H1 (cell line): ENCODE results near the gene CYP2J2. TPM values are rescaled to one million over a fixed set of nuclear protein-coding genes. Genes with fewer than 3 reads are reported as not detected.

Source experiments
- CTCF ChIA-PET: fragments of 300-600 bp; sonication (Branson Sonifier 250); formaldehyde crosslinking; loops from one replicate; lab custom pipeline; 2021; ENCODE audit not compliant: partially characterized antibody; lab: Charles Lee
- POLR2A ChIA-PET: fragments of 300-600 bp; sonication (Branson Sonifier 250); formaldehyde crosslinking; loops from one replicate; lab custom pipeline; 2021; ENCODE audit warnings: inconsistent platforms; ENCODE audit not compliant: partially characterized antibody; lab: Charles Lee
- DNase-seq, 2 experiments: peaks; one replicate each; pipeline versions ENCODE4 v3.0.0 to v3.0.0-alpha.2; 2010 to 2022; ENCODE audit warnings: low spot score in 2 of 2, low read depth in 1 of 2, mixed read lengths in 1 of 2
- FAIRE-seq: peaks from 2 replicates; lab custom pipeline; 2011; peaks lifted over from hg19 to GRCh38; lab: Jason Lieb, UNC
- H2AFZ ChIP-seq: 2 replicates; pipeline ENCODE4 v1.8.1; 2012; ENCODE audit warnings: low read length, inconsistent platforms
- H2AK5ac ChIP-seq: 2 replicates; pipeline ENCODE4 v1.6.1; 2013; ENCODE audit warnings: low read depth, low read length
- H2BK120ac ChIP-seq: replicated peaks from 2 replicates; pipeline ENCODE3; 2013; ENCODE audit warnings: low read depth, low read length, inconsistent platforms
- H2BK12ac ChIP-seq: 2 replicates; pipeline ENCODE4 v1.6.1; 2013; ENCODE audit warnings: low read depth, low read length
- H2BK15ac ChIP-seq: 2 replicates; pipeline ENCODE4 v1.6.1; 2013; ENCODE audit warnings: low read length
- H2BK20ac ChIP-seq: 2 replicates; pipeline ENCODE4 v1.6.1; 2013; ENCODE audit warnings: low read length
- H2BK5ac ChIP-seq: 2 replicates; pipeline ENCODE4 v1.6.1; 2013; ENCODE audit warnings: low read depth, low read length
- H3K14ac ChIP-seq: 2 replicates; pipeline ENCODE4 v1.6.1; 2013; ENCODE audit warnings: inconsistent platforms; ENCODE audit not compliant: insufficient read length
- H3K18ac ChIP-seq: 2 replicates; pipeline ENCODE4 v1.6.1; 2013; ENCODE audit warnings: low read length; ENCODE audit errors: extremely low read depth
- H3K23ac ChIP-seq: 2 replicates; pipeline ENCODE4 v1.6.1; 2013; ENCODE audit warnings: inconsistent platforms; ENCODE audit not compliant: insufficient read length
- H3K23me2 ChIP-seq: 2 replicates; pipeline ENCODE4 v1.6.1; 2013; ENCODE audit warnings: low read depth, low read length
- H3K27ac ChIP-seq: 2 replicates; pipeline ENCODE4 v1.6.1; 2011; ENCODE audit warnings: low read depth, low read length, inconsistent platforms
- H3K27me3 ChIP-seq, 4 experiments: replicated peaks in 1 of 4; 1 replicate in 1 of 4; 2 replicates in 3 of 4; pipeline versions ENCODE4 v1.6.1 to v1.8.1; 2011 to 2013; ENCODE audit warnings: low read length in 3 of 4, mild to moderate bottlenecking in 3 of 4, inconsistent platforms in 2 of 4, mixed read lengths in 2 of 4, moderate library complexity in 1 of 4; ENCODE audit not compliant: control insufficient read depth in 3 of 4, insufficient read depth in 3 of 4; ENCODE audit errors: extremely low read depth in 1 of 4
- H3K36me3 ChIP-seq, 4 experiments: 2 replicates each; pipeline versions ENCODE4 v1.6.1 to v1.8.1; 2011 to 2013; ENCODE audit warnings: mild to moderate bottlenecking in 4 of 4, low read length in 3 of 4, moderate library complexity in 2 of 4, control low read depth in 1 of 4, inconsistent platforms in 1 of 4; ENCODE audit not compliant: insufficient read depth in 4 of 4, control insufficient read depth in 2 of 4
- H3K4ac ChIP-seq: replicated peaks from 2 replicates; pipeline ENCODE3; 2013; ENCODE audit warnings: low read length, low read depth, mixed read lengths, inconsistent platforms; ENCODE audit not compliant: insufficient read length
- H3K4me1 ChIP-seq, 4 experiments: replicated peaks in 1 of 4; 1 replicate in 1 of 4; 2 replicates in 3 of 4; pipeline versions ENCODE4 v1.6.1 to v1.8.1; 2011 to 2013; ENCODE audit warnings: low read length in 3 of 4, inconsistent platforms in 2 of 4, mixed read lengths in 1 of 4; ENCODE audit not compliant: insufficient read depth in 4 of 4, control insufficient read depth in 3 of 4
- H3K4me2 ChIP-seq, 2 experiments: 2 replicates each; pipeline versions ENCODE4 v1.6.1 to v1.8.1; 2011 to 2013; ENCODE audit warnings: low read depth in 2 of 2, low read length in 2 of 2, control low read depth in 1 of 2, inconsistent platforms in 1 of 2, mild to moderate bottlenecking in 1 of 2; ENCODE audit not compliant: insufficient read depth in 1 of 2
- H3K4me3 ChIP-seq, 4 experiments: fragments of 200-600, 300-600 bp in 1 of 4; sonication (generic), shearing (Covaris generic), sonication (Bioruptor Twin) in 1 of 4; 2 replicates each; pipeline versions ENCODE4 v1.5.1 to v1.8.1; 2011 to 2016; ENCODE audit warnings: low read length in 4 of 4, low read depth in 3 of 4, control low read depth in 2 of 4, inconsistent platforms in 2 of 4, mild to moderate bottlenecking in 2 of 4, mixed read lengths in 1 of 4, moderate library complexity in 1 of 4; ENCODE audit not compliant: insufficient read depth in 2 of 4; ENCODE audit errors: extremely low read depth in 1 of 4
- H3K56ac ChIP-seq: replicated peaks from 2 replicates; pipeline ENCODE3; 2013; ENCODE audit warnings: low read depth, mild to moderate bottlenecking, mixed read lengths, low read length, inconsistent platforms; ENCODE audit not compliant: insufficient read length
- H3K79me1 ChIP-seq: 2 replicates; pipeline ENCODE4 v1.6.1; 2013; ENCODE audit warnings: low read depth, low read length, control low read depth
- H3K79me2 ChIP-seq, 2 experiments: 2 replicates each; pipeline versions ENCODE4 v1.6.1 to v1.8.1; 2012 to 2013; ENCODE audit warnings: low read length in 2 of 2, mild to moderate bottlenecking in 2 of 2, inconsistent platforms in 1 of 2; ENCODE audit not compliant: insufficient read depth in 2 of 2, control insufficient read depth in 1 of 2
- H3K9ac ChIP-seq, 4 experiments: replicated peaks in 1 of 4; 1 replicate in 1 of 4; 2 replicates in 3 of 4; pipeline versions ENCODE4 v1.6.1 to v1.8.1; 2011 to 2013; ENCODE audit warnings: low read depth in 3 of 4, low read length in 3 of 4, control low read depth in 2 of 4, mild to moderate bottlenecking in 2 of 4, moderate library complexity in 2 of 4, inconsistent platforms in 1 of 4; ENCODE audit errors: extremely low read depth in 1 of 4
- H3K9me3 ChIP-seq, 2 experiments: 2 replicates each; pipeline versions ENCODE4 v1.6.1 to v1.8.1; 2012 to 2013; ENCODE audit warnings: mild to moderate bottlenecking in 2 of 2, moderate library complexity in 2 of 2, control low read depth in 1 of 2, inconsistent platforms in 1 of 2, low read depth in 1 of 2, low read length in 1 of 2, mixed read lengths in 1 of 2; ENCODE audit not compliant: insufficient read depth in 2 of 2
- H4K20me1 ChIP-seq, 2 experiments: replicated peaks in 1 of 2; 2 replicates each; pipeline versions ENCODE3 to v1.8.1; 2011 to 2013; ENCODE audit warnings: inconsistent platforms in 2 of 2, low read length in 2 of 2, mild to moderate bottlenecking in 1 of 2; ENCODE audit not compliant: insufficient read depth in 2 of 2, control insufficient read depth in 1 of 2
- H4K5ac ChIP-seq: 2 replicates; pipeline ENCODE4 v1.6.1; 2013; ENCODE audit warnings: low read length, low read depth, mixed read lengths, inconsistent platforms; ENCODE audit not compliant: insufficient read length
- H4K8ac ChIP-seq: 2 replicates; pipeline ENCODE4 v1.8.0; 2013; ENCODE audit warnings: mild to moderate bottlenecking, moderate library complexity, low read length, inconsistent platforms; ENCODE audit not compliant: insufficient read depth; ENCODE audit errors: extremely low read depth
- H4K91ac ChIP-seq: replicated peaks from 2 replicates; pipeline ENCODE3; 2013; ENCODE audit warnings: low read length, mixed read lengths, inconsistent platforms; ENCODE audit not compliant: insufficient read length
- ATF3 ChIP-seq: IDR thresholded peaks from 2 replicates; pipeline ENCODE4 v1.6.1; 2011; ENCODE audit warnings: low read depth, mild to moderate bottlenecking, low read length; ENCODE audit not compliant: insufficient read depth
- HDAC2 ChIP-seq, 2 experiments: fragments of 300-600 bp in 1 of 2; sonication (generic) in 1 of 2; IDR thresholded peaks; 2 replicates each; pipeline ENCODE4 v1.6.1; 2011 to 2012; ENCODE audit warnings: low read depth in 2 of 2, low read length in 2 of 2, mild to moderate bottlenecking in 2 of 2, moderate library complexity in 2 of 2, borderline replicate concordance in 1 of 2, inconsistent platforms in 1 of 2
- RXRA ChIP-seq: IDR thresholded peaks from 2 replicates; pipeline ENCODE4 v1.6.1; 2011; ENCODE audit warnings: low read depth, mild to moderate bottlenecking, low read length, moderate library complexity; ENCODE audit not compliant: insufficient read depth
- SIRT6 ChIP-seq: IDR thresholded peaks from one replicate; pipeline ENCODE4 v1.7.1; 2012; ENCODE audit warnings: low read length, inconsistent platforms
- TAF7 ChIP-seq: optimal IDR thresholded peaks from 2 replicates; pipeline ENCODE3; 2011; ENCODE audit warnings: low read depth, mild to moderate bottlenecking, inconsistent platforms, low read length, moderate library complexity, borderline replicate concordance
- WGBS, 2 experiments: shearing (Covaris generic) in 1 of 2; methylation state at CpG; one replicate each; pipeline versions ENCODE4 v1.1.6 to v1.1.7; 2013 to 2015; ENCODE audit warnings: low lambda C conversion rate in 2 of 2, mixed read lengths in 2 of 2, inconsistent platforms in 1 of 2, low coverage in 1 of 2, missing lambda C conversion rate in 1 of 2; ENCODE audit not compliant: insufficient replicate concordance in 2 of 2, insufficient coverage in 1 of 2, insufficient read length in 1 of 2; ENCODE audit errors: extremely low coverage in 1 of 2, missing lambda C conversion rate in 1 of 2; 5-methylcytosine and 5-hydroxymethylcytosine counted together
- polyA plus RNA-seq, 7 experiments: library from polyadenylated mRNA; depleted of rRNA in 3 of 7; stranded (reverse) in 5 of 7; unstranded in 2 of 7; fragments of >200 nt in 5 of 7; fragments of 200-250 nt in 2 of 7; gene quantifications; 1 replicate in 5 of 7; 2 replicates in 1 of 7; 4 replicates in 1 of 7; pipeline versions ENCODE4 v1.2.1 to v1.2.3, GENCODE V29; 2011 to 2013; ENCODE audit warnings: missing spikeins in 2 of 7, mixed read lengths in 2 of 7
- total RNA-seq: library from RNA; stranded (reverse); fragmentation: NEBNext Ultra II Directional; extraction: Animal tissue kit (Norgen Biotek cat#: 25700); gene quantifications from 2 replicates; pipeline ENCODE4 v1.2.1, GENCODE V29; 2021

CYP2J2 gene
- total and polyA plus RNA-seq, 2 of the 8 experiments (the other 6 are each of a cell fraction or from before 2014, with no cell fraction given) = 0.59 to 2.1 TPM

- H3K18ac ChIP-seq = no peak overlapping the region
- no peak overlapping the region for H2AK5ac ChIP-seq
- H2BK5ac ChIP-seq = no peak overlapping the region
- H3K79me1 ChIP-seq = no peaks in the 10 kb centered on the region
- no peak overlapping the region for H2AFZ ChIP-seq
- peaks cover 3% of the 10 kb centered on the region; the same call in 1 of the 2 replicates for H3K23me2 ChIP-seq
- TF ChIP-seq SIRT6 (no peak), TAF7 (no peak), ATF3 (no peak), HDAC2 (IDR thresholded peaks at IDR 0.05; ENCODE audit: borderline replicate concordance in 1 of 2, low read depth in 2 of 2, low read length in 2 of 2) (no peak), RXRA (no peak)
- H4K91ac ChIP-seq = no peak overlapping the region
- H3K36me3 ChIP-seq = no peaks in the 10 kb centered on the region
- H4K5ac ChIP-seq = no peak overlapping the region
- H3K4me1 ChIP-seq = no peaks in the 10 kb centered on the region
- H3K4me3 ChIP-seq = no peak overlapping the region
- H3K9ac ChIP-seq = no peak overlapping the region
- no peaks in the 10 kb centered on the region for H4K20me1 ChIP-seq
- H3K56ac ChIP-seq = no peak overlapping the region
- H3K4me2 ChIP-seq = no peak overlapping the region
- POLR2A ChIA-PET = no interaction called here
- 83% methylated on average over 1 of the region's 1 CpG; no CpG with 5 or more reads in 1 of the 2 experiments for WGBS, 2 experiments
- no peak overlapping the region for H2BK20ac ChIP-seq
- H2BK12ac ChIP-seq = no peak overlapping the region
- no peak overlapping the region for H3K23ac ChIP-seq
- H2BK120ac ChIP-seq = no peak overlapping the region
- FAIRE-seq (no peak), DNase-seq (no peak)
- H4K8ac ChIP-seq = no peak overlapping the region
- H3K14ac ChIP-seq = no peak overlapping the region
- H3K27me3 ChIP-seq = peaks cover 2 to 19% (median 12%) of the 10 kb centered on the region in 4 experiments
- H3K4ac ChIP-seq = no peak overlapping the region
- H3K79me2 ChIP-seq = no peaks in the 10 kb centered on the region
- H3K9me3 ChIP-seq = no peaks in the 10 kb centered on the region
- CTCF ChIA-PET = interaction anchor here (0.7 to 3.1 kb wide), 5 partner anchors 13 to 36 kb away, joined by 3 to 10 read pairs (median 4); no protein-coding TSS in a partner anchor
- H3K27ac ChIP-seq = no peak overlapping the region
- H2BK15ac ChIP-seq = no peak overlapping the region
These were observed 2.4 kb upstream of the CYP2J2 start for GRCh38 chr1:59928996-59929395.
